K562 (cell line): Measurements from ENCODE around the gene RNF150. TPM values are rescaled to one million over a fixed set of nuclear protein-coding genes. Genes with fewer than 3 reads are reported as not detected.

Source experiments
- ATAC-seq: fragments of 200-7000 bp; cut with Tn5 transposase; 3 replicates; pipeline ENCODE4 v1.9.1; 2020; ENCODE audit warnings: moderate library complexity
- BruUV-seq: library from RNA; stranded (reverse); fragments of 400-500 nt; replicated peaks from 2 replicates; lab custom pipeline; 2021; lab: Mats Ljungman, UMichigan
- CTCF ChIA-PET: fragments of 300-600 bp; formaldehyde crosslinking; extraction: SDS; loops from one replicate; lab custom pipeline; 2021; ENCODE audit warnings: low intra/inter-chr PET ratio; lab: Yijun Ruan, JAX
- POLR2A ChIA-PET: fragments of 300-600, 350-650 bp; sonication (Branson Sonifier 250); formaldehyde crosslinking; extraction: SDS; loops from one replicate; lab custom pipeline; 2021; ENCODE audit warnings: antibody characterized with exemption, inconsistent platforms; lab: Yijun Ruan, JAX
- DNase-seq, 4 experiments: peaks; one replicate each; pipeline versions ENCODE4 v3.0.0 to v3.0.0-alpha.2; 2011 to 2018; ENCODE audit warnings: low spot score in 3 of 4, mixed read lengths in 3 of 4; ENCODE audit errors: extremely low read depth in 1 of 4
- FAIRE-seq: peaks from 2 replicates; lab custom pipeline; 2011; peaks lifted over from hg19 to GRCh38; lab: Jason Lieb, UNC
- H2AFZ ChIP-seq: 2 replicates; pipeline ENCODE4 v1.6.0; 2011; ENCODE audit warnings: low read depth, low read length, control low read depth, inconsistent platforms
- H3K27ac ChIP-seq: fragments of 200-600 bp; 3 replicates; pipeline ENCODE4 v1.8.0; 2011; ENCODE audit warnings: low read depth, mild to moderate bottlenecking, control low read depth, inconsistent platforms, low read length, moderate library complexity, mixed read lengths; ENCODE audit errors: extremely low read depth
- H3K27me3 ChIP-seq, 2 experiments: fragments of 300-600 bp in 1 of 2; 2 replicates in 1 of 2; 3 replicates in 1 of 2; pipeline versions ENCODE4 v1.6.0 to v1.8.0; 2011; ENCODE audit warnings: inconsistent platforms in 2 of 2, low read length in 2 of 2, mild to moderate bottlenecking in 1 of 2, mixed read lengths in 1 of 2, moderate library complexity in 1 of 2; ENCODE audit not compliant: control insufficient read depth in 2 of 2, insufficient read depth in 2 of 2
- H3K36me3 ChIP-seq: fragments of 300-600 bp; 3 replicates; pipeline ENCODE4 v1.8.0; 2011; ENCODE audit warnings: mild to moderate bottlenecking, low read length, inconsistent platforms; ENCODE audit not compliant: control insufficient read depth, insufficient read depth
- H3K4me1 ChIP-seq, 2 experiments: fragments of 200-600 bp in 1 of 2; replicated peaks in 1 of 2; 2 replicates in 1 of 2; 3 replicates in 1 of 2; pipeline versions ENCODE4 v1.5.1 to v1.8.0; 2011; ENCODE audit warnings: inconsistent platforms in 2 of 2, low read length in 2 of 2, mild to moderate bottlenecking in 1 of 2, mixed read lengths in 1 of 2, moderate library complexity in 1 of 2; ENCODE audit not compliant: control insufficient read depth in 2 of 2, insufficient read depth in 2 of 2
- H3K4me2 ChIP-seq: 2 replicates; pipeline ENCODE4 v1.6.1; 2011; ENCODE audit warnings: low read length, control low read depth, inconsistent platforms, mixed read lengths; ENCODE audit not compliant: insufficient read depth
- H3K4me3 ChIP-seq: fragments of 200-600 bp; sonication (generic), shearing (Covaris generic); 2 replicates; pipeline ENCODE4 v1.5.1; 2016; ENCODE audit warnings: control low read depth, inconsistent platforms
- H3K79me2 ChIP-seq: fragments of 200-600 bp; 3 replicates; pipeline ENCODE4 v1.8.0; 2011; ENCODE audit warnings: low read length, inconsistent platforms; ENCODE audit not compliant: control insufficient read depth, insufficient read depth
- H3K9ac ChIP-seq, 2 experiments: 2 replicates each; pipeline versions ENCODE4 v1.6.0 to v1.6.1; 2011; ENCODE audit warnings: low read depth in 2 of 2, low read length in 2 of 2, control low read depth in 1 of 2, inconsistent platforms in 1 of 2, mild to moderate bottlenecking in 1 of 2, mixed read lengths in 1 of 2; ENCODE audit not compliant: insufficient read depth in 1 of 2
- H3K9me1 ChIP-seq: one replicate; pipeline ENCODE4 v1.6.0; 2011; ENCODE audit warnings: inconsistent platforms, mild to moderate bottlenecking, low read length, moderate library complexity; ENCODE audit not compliant: control insufficient read depth, insufficient read depth
- H3K9me3 ChIP-seq: replicated peaks from 2 replicates; pipeline ENCODE4 v1.5.1; 2011; ENCODE audit warnings: low read depth, low read length, inconsistent platforms; ENCODE audit not compliant: control insufficient read depth, insufficient read depth
- H4K20me1 ChIP-seq: replicated peaks from 2 replicates; pipeline ENCODE4 v1.6.1; 2011; ENCODE audit warnings: low read length, inconsistent platforms, mixed read lengths; ENCODE audit not compliant: control insufficient read depth, insufficient read depth
- FOXK2 ChIP-seq, 2 experiments: fragments of 450-650 bp; IDR thresholded peaks in 1 of 2; conservative IDR thresholded peaks in 1 of 2; 2 replicates each; pipeline ENCODE4 v1.6.1; 2016; ENCODE audit warnings: low read depth in 2 of 2, mild to moderate bottlenecking in 1 of 2
- NBN ChIP-seq: fragments of 450-650 bp; IDR thresholded peaks from 2 replicates; pipeline ENCODE4 v1.6.1; 2016; ENCODE audit warnings: low read depth, mild to moderate bottlenecking
- NFXL1 ChIP-seq: fragments of 450-650 bp; formaldehyde crosslinking; IDR thresholded peaks from 2 replicates; pipeline ENCODE4 v1.4.0; 2021; ENCODE audit warnings: mild to moderate bottlenecking
- NR2C2 ChIP-seq, 2 experiments: fragments of 200-800 bp in 1 of 2; sonication (Bioruptor generic) in 1 of 2; sonication (generic) in 1 of 2; formaldehyde crosslinking in 1 of 2; IDR thresholded peaks; 2 replicates each; pipeline versions ENCODE4 v1.6.1 to v1.8.0; 2016 to 2022; ENCODE audit warnings: mild to moderate bottlenecking in 1 of 2, missing compliant biosample characterization in 1 of 2, missing genetic modification characterization in 1 of 2, missing genetic modification reagents in 1 of 2
- POLR3A ChIP-seq: IDR thresholded peaks from 2 replicates; pipeline ENCODE4 v1.6.1; 2011; ENCODE audit warnings: borderline replicate concordance, mild to moderate bottlenecking, moderate library complexity; ENCODE audit not compliant: insufficient read length, insufficient read depth; ENCODE audit errors: extremely low read depth
- SAFB2 ChIP-seq: fragments of 200-400 bp; formaldehyde crosslinking; IDR thresholded peaks from 2 replicates; pipeline ENCODE4 v1.6.1; 2018; ENCODE audit warnings: borderline replicate concordance, low read length, low read depth, moderate library complexity; ENCODE audit not compliant: severe bottlenecking
- SETDB1 ChIP-seq: IDR thresholded peaks from one replicate; pipeline ENCODE4 v1.6.1; 2012; ENCODE audit warnings: low read length, control low read depth, inconsistent platforms
- STAT5B ChIP-seq: fragments of 250-450 bp; sonication (Bioruptor Pico); IDR thresholded peaks from 2 replicates; pipeline ENCODE4 v1.8.0; 2021; ENCODE audit warnings: mild to moderate bottlenecking, inconsistent platforms
- TBP ChIP-seq: optimal IDR thresholded peaks from 2 replicates; pipeline ENCODE3; 2011; ENCODE audit warnings: low read depth, low read length, improper control_type of control experiment
- ZBTB7A ChIP-seq: IDR thresholded peaks from 2 replicates; pipeline ENCODE4 v1.6.1; 2011; ENCODE audit warnings: low read depth, mild to moderate bottlenecking, low read length, moderate library complexity, borderline replicate concordance; ENCODE audit not compliant: control insufficient read depth
- ZNF644 ChIP-seq: fragments of 200-800 bp; sonication (Bioruptor generic); IDR thresholded peaks from 2 replicates; pipeline ENCODE4 v1.6.1; 2016; ENCODE audit warnings: low read depth, missing genetic modification characterization, missing compliant biosample characterization
- ZNF77 ChIP-seq: fragments of 250-450 bp; sonication (Bioruptor Pico); IDR thresholded peaks from 2 replicates; pipeline ENCODE4 v1.5.0; 2020
- WGBS: fragments of 100-300 bp; shearing (Covaris generic); methylation state at CpG from one replicate; pipeline ENCODE4 v1.1.6; 2016; ENCODE audit warnings: low coverage, mixed read lengths; ENCODE audit not compliant: insufficient coverage; ENCODE audit errors: missing lambda C conversion rate; 5-methylcytosine and 5-hydroxymethylcytosine counted together
- in situ Hi-C: fragments of 300-500 bp; cut with MboI; formaldehyde crosslinking; loops from 4 replicates; pipeline ENCODE4 v1.15.0; 2018; ENCODE audit warnings: inconsistent platforms, mixed read lengths
- intact Hi-C: fragments of 100-400 bp; cut with micrococcal nuclease; formaldehyde crosslinking; loops from 2 replicates; pipeline ENCODE4 v1.14.2; 2022
- polyA plus RNA-seq, 8 experiments: library from polyadenylated mRNA; depleted of rRNA in 4 of 8; stranded (reverse) in 5 of 8; unstranded in 3 of 8; fragments of >200 nt; fragmentation: Nextera tagmentation in 2 of 8; fragmentation: Illumina TruSeq in 1 of 8; extraction: Ambion mirVana in 2 of 8; extraction: Trizol in 1 of 8; gene quantifications; 2 replicates each; pipeline versions ENCODE4 v1.2.1 to v1.2.3, GENCODE V29; 2011 to 2014; ENCODE audit warnings: inconsistent platforms in 1 of 8, missing spikeins in 1 of 8
- total RNA-seq, 7 experiments: library from RNA; depleted of rRNA in 6 of 7; stranded (reverse); fragments of >200 nt in 6 of 7; fragmentation: Illumina TruSeq in 2 of 7; extraction: Trizol in 2 of 7; gene quantifications; 2 replicates each; pipeline versions ENCODE4 v1.2.1 to v1.2.3, GENCODE V29; 2011 to 2021; ENCODE audit warnings: low replicate concordance in 1 of 7
- TF ChIP-seq, protein P1 (sequence below): fragments of 450-650 bp; IDR thresholded peaks from 2 replicates; pipeline ENCODE4 v1.6.1; 2017; ENCODE audit warnings: antibody characterized with exemption

The RNF150 gene
- total and polyA plus RNA-seq, 9 of the 15 experiments (the other 6 are each of a cell fraction or from before 2014, with no cell fraction given), result 0.09 TPM; not detected in 8

DNA sequence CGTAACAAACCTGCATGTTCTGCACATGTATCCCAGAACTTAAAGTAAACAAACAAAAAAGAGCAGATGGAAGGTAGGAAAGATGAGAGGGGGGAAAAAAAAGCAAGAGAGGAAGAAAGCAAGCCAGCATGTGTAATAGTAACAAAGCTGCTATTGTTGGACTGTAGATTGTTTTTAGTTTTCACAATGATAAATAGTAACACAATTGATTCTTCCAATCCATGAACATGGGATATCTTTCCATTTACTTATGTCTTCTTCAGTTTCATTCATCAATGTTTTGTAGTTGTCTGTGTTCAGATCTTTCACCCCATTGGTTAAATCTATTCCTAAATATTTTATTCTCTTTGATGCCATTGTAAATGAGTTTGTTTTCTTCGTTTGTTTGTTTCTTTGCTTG lies 292.1 kb downstream of the RNF150 start (continued):
- TF ChIP-seq, protein P1, sequence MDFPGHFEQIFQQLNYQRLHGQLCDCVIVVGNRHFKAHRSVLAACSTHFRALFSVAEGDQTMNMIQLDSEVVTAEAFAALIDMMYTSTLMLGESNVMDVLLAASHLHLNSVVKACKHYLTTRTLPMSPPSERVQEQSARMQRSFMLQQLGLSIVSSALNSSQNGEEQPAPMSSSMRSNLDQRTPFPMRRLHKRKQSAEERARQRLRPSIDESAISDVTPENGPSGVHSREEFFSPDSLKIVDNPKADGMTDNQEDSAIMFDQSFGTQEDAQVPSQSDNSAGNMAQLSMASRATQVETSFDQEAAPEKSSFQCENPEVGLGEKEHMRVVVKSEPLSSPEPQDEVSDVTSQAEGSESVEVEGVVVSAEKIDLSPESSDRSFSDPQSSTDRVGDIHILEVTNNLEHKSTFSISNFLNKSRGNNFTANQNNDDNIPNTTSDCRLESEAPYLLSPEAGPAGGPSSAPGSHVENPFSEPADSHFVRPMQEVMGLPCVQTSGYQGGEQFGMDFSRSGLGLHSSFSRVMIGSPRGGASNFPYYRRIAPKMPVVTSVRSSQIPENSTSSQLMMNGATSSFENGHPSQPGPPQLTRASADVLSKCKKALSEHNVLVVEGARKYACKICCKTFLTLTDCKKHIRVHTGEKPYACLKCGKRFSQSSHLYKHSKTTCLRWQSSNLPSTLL, result no peak

DNA sequence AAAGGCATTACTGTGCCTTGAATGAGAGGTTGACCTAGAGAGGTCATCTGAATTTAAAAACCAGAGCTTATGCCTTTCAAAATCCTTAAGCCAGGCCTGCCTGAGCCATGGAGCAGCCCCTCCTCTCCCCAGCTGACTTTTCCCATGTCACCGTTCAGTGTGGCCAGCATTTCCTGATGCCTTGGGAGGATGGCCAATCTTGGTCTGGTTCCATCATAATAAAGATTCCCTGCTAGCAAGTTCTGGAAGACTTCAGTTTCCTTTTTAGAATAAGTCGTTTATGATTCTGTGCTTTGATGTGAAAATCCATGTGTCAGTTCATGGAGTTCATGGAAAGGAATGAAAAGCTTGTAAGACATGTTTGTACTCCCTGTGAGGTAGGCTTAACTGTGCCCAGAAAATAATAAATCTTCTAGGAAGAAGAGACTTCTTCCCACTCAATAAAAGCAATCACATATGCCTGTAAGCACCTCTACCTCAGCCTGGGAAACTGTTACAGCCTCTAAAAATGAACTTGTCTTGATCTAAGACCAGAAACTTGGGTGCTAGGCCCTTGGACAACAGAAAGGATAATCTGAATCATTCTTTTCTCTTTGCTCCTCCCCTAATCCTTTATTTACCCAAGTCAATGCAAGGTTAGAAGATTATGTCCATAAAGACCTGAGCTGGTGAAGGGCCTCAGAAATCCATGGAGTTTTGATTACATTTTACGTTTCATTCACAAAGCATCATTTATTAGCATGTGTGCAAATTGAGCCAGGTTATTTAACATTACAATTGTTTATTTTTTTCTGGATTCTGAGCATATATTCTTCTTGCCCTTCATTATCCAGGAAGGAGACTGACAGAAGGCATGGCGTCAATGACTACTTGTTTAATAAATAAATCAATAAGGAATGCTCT lies 293.1 kb downstream of the RNF150 start:
- no TSS peak for BruUV-seq
- Histone ChIP-seq H3K9ac (no peak overlapping the region), H3K27me3 (no peaks in the 10 kb centered on the region; a peak in 1 of 5 replicates), H4K20me1 (no peaks in the 10 kb centered on the region), H3K4me2 (no peak overlapping the region), H3K36me3 (no peaks in the 10 kb centered on the region), H3K27ac (no peak overlapping the region), H3K4me3 (no peak overlapping the region), H3K9me3 (no peaks in the 10 kb centered on the region), H3K79me2 (no peaks in the 10 kb centered on the region), H3K9me1 (no peaks in the 10 kb centered on the region), H3K4me1 (no peaks in the 10 kb centered on the region), H2AFZ (no peak overlapping the region)
- ChIA-PET POLR2A (no interaction called here), CTCF (no interaction called here)
- intact Hi-C loops (no loop called here), in situ Hi-C loops (no loop called here)
- no peak for DNase-seq
- no peak for FAIRE-seq
- 0% methylated on average over 4 of the region's 4 CpGs for WGBS
- no peak for ATAC-seq
- TF ChIP-seq NR2C2 (CRISPR knock-in tag; IDR thresholded peaks at IDR 0.05) (no peak), NR2C2 (tag; IDR thresholded peaks at IDR 0.05) (no peak), ZBTB7A (no peak), NFXL1 (CRISPR knock-in tag) (no peak), NBN (no peak), SETDB1 (no peak), TBP (no peak), STAT5B (CRISPR knock-in tag) (no peak), ZNF77 (CRISPR knock-in tag) (no peak), POLR3A (no peak), ZNF644 (no peak), SAFB2 (no peak), FOXK2 (conservative IDR thresholded peaks at IDR 0.05 in 1 of 2, IDR thresholded peaks at IDR 0.05 in 1 of 2; ENCODE audit: low read depth in 2 of 2) (no peak)
